Left ventricle myocardium inferior (tissue), 1 donor: ENCODE results near the gene ADAMTS2. TPM values are rescaled to one million over a fixed set of nuclear protein-coding genes. Genes with fewer than 3 reads are reported as not detected.

Source experiments
- DNase-seq: peaks from one replicate; pipeline ENCODE4 v3.0.0-alpha.2; 2020
- H3K27ac ChIP-seq: fragments of 200-600 bp; replicated peaks from 2 replicates; pipeline ENCODE4 v1.8.0; 2021
- H3K27me3 ChIP-seq: fragments of 200-600 bp; 2 replicates; pipeline ENCODE4 v1.8.0; 2021; ENCODE audit warnings: low read depth
- H3K36me3 ChIP-seq: fragments of 200-600 bp; 2 replicates; pipeline ENCODE4 v1.8.0; 2021
- H3K4me1 ChIP-seq: fragments of 200-600 bp; 2 replicates; pipeline ENCODE4 v1.8.0; 2021
- H3K4me3 ChIP-seq: fragments of 200-600 bp; 2 replicates; pipeline ENCODE4 v1.8.0; 2021; ENCODE audit warnings: mild to moderate bottlenecking, moderate library complexity
- H3K9me3 ChIP-seq: fragments of 200-600 bp; replicated peaks from 2 replicates; pipeline ENCODE4 v1.8.0; 2021
- CTCF ChIP-seq: fragments of 200-600 bp; IDR thresholded peaks from 2 replicates; pipeline ENCODE4 v1.8.0; 2021; ENCODE audit warnings: antibody characterized with exemption, mild to moderate bottlenecking, borderline replicate concordance
- intact Hi-C: fragments of 100-400 bp; cut with micrococcal nuclease; formaldehyde crosslinking; loops from one replicate; pipeline ENCODE4 v1.11.0; 2022
- total RNA-seq: library from RNA; stranded (reverse); fragmentation: NEBNext Ultra II Directional; extraction: Animal tissue kit (Norgen Biotek cat#: 25700); gene quantifications from one replicate; pipeline ENCODE4 v1.2.1, GENCODE V29; 2021
- donor health status: DM: no; HTN: yes; CAD: no; lungs with severe emphysema.

Gene ADAMTS2
- total RNA-seq, 1 donor from 2014 or later = 4.6 TPM

GRCh38 chr5:179369530-179369884, 24.2 kb upstream of the ADAMTS2 start:
- Histone ChIP-seq H3K9me3 (no peaks in the 10 kb centered on the region), H3K27me3 (peaks cover 49% of the 10 kb centered on the region), H3K27ac (no peak overlapping the region), H3K4me3 (no peak overlapping the region), H3K4me1 (no peaks in the 10 kb centered on the region), H3K36me3 (no peaks in the 10 kb centered on the region)
- TF ChIP-seq CTCF = no peak
- intact Hi-C loops = no loop called here
- DNase-seq = no peak

GRCh38 chr5:179368806-179369529, 23.7 kb upstream of the ADAMTS2 start:
- intact Hi-C loops = no loop called here
- H3K27me3 ChIP-seq = peaks cover 48% of the 10 kb centered on the region
- no peak for TF ChIP-seq CTCF
- no peak overlapping the region for H3K4me3 ChIP-seq
- DNase-seq = no peak
- no peaks in the 10 kb centered on the region for H3K36me3 ChIP-seq
- no peaks in the 10 kb centered on the region for H3K4me1 ChIP-seq
- H3K9me3 ChIP-seq = no peaks in the 10 kb centered on the region
- H3K27ac ChIP-seq = no peak overlapping the region

- Histone ChIP-seq H3K27me3 (peaks cover 50% of the 10 kb centered on the region), H3K9me3 (no peaks in the 10 kb centered on the region), H3K27ac (no peak overlapping the region), H3K36me3 (no peaks in the 10 kb centered on the region), H3K4me1 (no peaks in the 10 kb centered on the region), H3K4me3 (no peak overlapping the region)
- intact Hi-C loops = no loop called here
- DNase-seq = no peak
- no peak for TF ChIP-seq CTCF
Observed at GRCh38 chr5:179368126-179368805, 23.0 kb upstream of the ADAMTS2 start.

GRCh38 chr5:179367491-179367890, 22.2 kb upstream of the ADAMTS2 start:
- no peak overlapping the region for H3K4me3 ChIP-seq
- no peak for TF ChIP-seq CTCF
- no peak for DNase-seq

GRCh38 chr5:179362355-179362754, 17.1 kb upstream of the ADAMTS2 start:
- no peaks in the 10 kb centered on the region for H3K36me3 ChIP-seq
- H3K4me1 ChIP-seq = no peaks in the 10 kb centered on the region
- no peak for TF ChIP-seq CTCF
- H3K27ac ChIP-seq = no peak overlapping the region
- H3K9me3 ChIP-seq = peaks cover 6% of the 10 kb centered on the region
- no peak overlapping the region for H3K4me3 ChIP-seq
- no peak for DNase-seq
- intact Hi-C loops = no loop called here
- peaks cover 63% of the 10 kb centered on the region for H3K27me3 ChIP-seq

More at GRCh38 chr5:179367491-179367890, 22.2 kb upstream of the ADAMTS2 start:
- intact Hi-C loops = no loop called here
- no peaks in the 10 kb centered on the region for H3K4me1 ChIP-seq
- H3K27me3 ChIP-seq = peaks cover 56% of the 10 kb centered on the region
- no peaks in the 10 kb centered on the region for H3K9me3 ChIP-seq
- H3K27ac ChIP-seq = no peak overlapping the region
- H3K36me3 ChIP-seq = no peaks in the 10 kb centered on the region
